Small intestine (tissue), 7 donors: ENCODE data around the gene SUGP2. TPM values are rescaled to one million over a fixed set of nuclear protein-coding genes. Genes with fewer than 3 reads are reported as not detected.
A peak's percentile ranks its signal among the peaks of the same experiment; 100 is the strongest.

Experiments
- DNase-seq, 2 donors: peaks; one replicate each; pipeline versions ENCODE4 v3.0.0 to v3.0.0-alpha.2; 2013
- FAIRE-seq: peaks from 2 replicates; lab custom pipeline; 2012; peaks lifted over from hg19 to GRCh38; lab: Jason Lieb, UNC
- H3K27ac ChIP-seq, 3 donors: one replicate each; pipeline ENCODE4 v1.5.1; 2013; ENCODE audit warnings: low read length in 2 of 3, mild to moderate bottlenecking in 2 of 3, control low read depth in 1 of 3, inconsistent platforms in 1 of 3, low read depth in 1 of 3, moderate library complexity in 1 of 3
- H3K27me3 ChIP-seq, 3 donors: one replicate each; pipeline ENCODE4 v1.6.1; 2013; ENCODE audit warnings: low read length in 3 of 3, inconsistent platforms in 1 of 3; ENCODE audit not compliant: control insufficient read depth in 3 of 3, insufficient read depth in 3 of 3
- H3K36me3 ChIP-seq, 3 donors: one replicate each; pipeline ENCODE4 v1.6.1; 2013; ENCODE audit warnings: low read length in 3 of 3, inconsistent platforms in 1 of 3, low read depth in 1 of 3, mild to moderate bottlenecking in 1 of 3, moderate library complexity in 1 of 3; ENCODE audit not compliant: control insufficient read depth in 3 of 3, insufficient read depth in 2 of 3
- H3K4me1 ChIP-seq, 3 donors: one replicate each; pipeline ENCODE4 v1.6.1; 2013; ENCODE audit warnings: low read length in 2 of 3, inconsistent platforms in 1 of 3, low read depth in 1 of 3, mild to moderate bottlenecking in 1 of 3, moderate library complexity in 1 of 3; ENCODE audit not compliant: control insufficient read depth in 3 of 3, insufficient read depth in 2 of 3
- H3K4me3 ChIP-seq, 3 donors: one replicate each; pipeline ENCODE4 v1.5.1; 2013; ENCODE audit warnings: low read length in 3 of 3, control low read depth in 1 of 3, inconsistent platforms in 1 of 3, low read depth in 1 of 3, mild to moderate bottlenecking in 1 of 3, moderate library complexity in 1 of 3
- H3K9me3 ChIP-seq, 2 donors: one replicate each; pipeline ENCODE4 v1.6.1; 2013; ENCODE audit warnings: low read depth in 1 of 2, low read length in 1 of 2; ENCODE audit not compliant: control insufficient read depth in 2 of 2, insufficient read depth in 1 of 2
- WGBS, 3 donors: extraction: QIAGEN DNeasy Blood & Tissue Kit; methylation state at CpG; one replicate each; pipeline ENCODE4 v1.1.7; 2013; 5-methylcytosine and 5-hydroxymethylcytosine counted together
- polyA plus RNA-seq, 4 donors: library from polyadenylated mRNA; stranded (reverse) in 3 of 4; unstranded in 1 of 4; fragments of 200-250 nt in 3 of 4; fragments of 120-200 nt in 1 of 4; gene quantifications; one replicate each; pipeline versions ENCODE4 v1.2.1 to v1.2.3, GENCODE V29; 2013
- donor health status: healthy with polysubstance abuse.
- donor health status: control.
- donor health status: control.
- donor health status: Bipolar disorder and iron deficiency.
- donor health status: healthy.

The SUGP2 gene
- polyA plus RNA-seq, 4 donors = 23.0 to 63.5 (median 33.4) TPM

GRCh38 chr19:19050731-19051130, 17.4 kb upstream of the SUGP2 start:
- Histone ChIP-seq H3K4me1 (no peaks in the 10 kb centered on the region), H3K36me3 (peaks cover 0 to 75% (median 5%) of the 10 kb centered on the region in 3 donors), H3K9me3 (no peaks in the 10 kb centered on the region), H3K4me3 (no peak overlapping the region), H3K27ac (no peak overlapping the region), H3K27me3 (no peaks in the 10 kb centered on the region)
- DNase-seq (no peak), FAIRE-seq (no peak)
- 90 to 93% (median 92%) methylated on average over 2 of the region's 2 CpGs for WGBS, 3 donors

- H3K36me3 ChIP-seq = peaks cover 0 to 70% (median 5%) of the 10 kb centered on the region in 3 donors
- H3K27me3 ChIP-seq = no peaks in the 10 kb centered on the region
- DNase-seq (no peak), FAIRE-seq (no peak)
- no peak overlapping the region for H3K4me3 ChIP-seq
- WGBS, 3 donors = 90 to 96% (median 94%) methylated on average over 4 of the region's 4 CpGs
- H3K4me1 ChIP-seq = no peaks in the 10 kb centered on the region
- H3K27ac ChIP-seq = no peak overlapping the region
- H3K9me3 ChIP-seq = no peaks in the 10 kb centered on the region
Measured at GRCh38 chr19:19050104-19050503, 16.8 kb upstream of the SUGP2 start.

DNA sequence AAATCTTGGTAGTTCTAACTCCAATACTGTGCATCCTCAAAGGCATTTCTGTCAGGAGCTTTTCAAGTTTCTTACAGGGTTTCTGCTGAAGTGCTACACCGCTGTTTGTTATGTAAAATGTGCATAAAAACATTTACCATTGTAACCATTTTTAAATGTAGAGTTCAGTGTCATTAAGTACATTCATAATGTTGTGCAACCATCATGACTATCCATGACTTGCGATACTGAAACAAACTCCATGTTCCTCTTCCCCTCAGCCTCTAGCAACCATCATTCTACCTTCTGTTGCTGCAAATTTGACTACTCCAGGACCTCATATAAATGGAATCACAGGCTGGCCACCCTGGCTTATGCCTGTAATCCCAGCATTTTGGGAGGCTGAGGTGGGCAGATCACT, 16.1 kb upstream of the SUGP2 start:
- Histone ChIP-seq H3K27me3 (no peaks in the 10 kb centered on the region), H3K9me3 (no peaks in the 10 kb centered on the region), H3K4me3 (no peak overlapping the region), H3K27ac (no peak overlapping the region), H3K4me1 (no peaks in the 10 kb centered on the region), H3K36me3 (peaks cover 0 to 69% (median 5%) of the 10 kb centered on the region in 3 donors)
- FAIRE-seq (no peak), DNase-seq (no peak)
- 94 to 98% (median 97%) methylated on average over 2 of the region's 2 CpGs for WGBS, 3 donors

DNA sequence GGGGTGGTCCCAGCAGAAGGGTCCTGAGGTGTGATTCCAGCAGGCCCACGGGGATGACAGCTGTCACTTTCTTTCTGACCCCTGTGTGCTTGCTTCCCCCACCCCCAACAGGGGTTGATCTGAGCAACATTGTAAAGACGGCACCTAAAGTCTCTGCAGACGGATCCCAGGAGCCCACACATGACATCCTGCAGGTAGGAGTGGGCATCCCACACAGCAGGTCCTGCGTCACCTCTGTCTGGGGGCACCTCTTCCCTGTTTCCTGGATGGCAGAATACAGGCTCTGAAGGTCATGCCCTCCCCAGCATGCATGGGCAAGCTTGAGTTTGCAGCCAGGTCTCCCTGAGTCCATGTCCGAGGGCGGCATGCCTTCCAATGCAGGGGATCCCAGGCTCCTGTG, 10.6 kb upstream of the SUGP2 start:
- WGBS, 3 donors = 93 to 96% (median 95%) methylated on average over 6 of the region's 6 CpGs
- Histone ChIP-seq H3K27ac (no peak overlapping the region), H3K4me3 (no peak overlapping the region), H3K27me3 (no peaks in the 10 kb centered on the region), H3K9me3 (no peaks in the 10 kb centered on the region), H3K36me3 (peaks cover 0 to 54% (median 0%) of the 10 kb centered on the region in 3 donors), H3K4me1 (no peaks in the 10 kb centered on the region)
- DNase-seq (no peak), FAIRE-seq (no peak)

GRCh38 chr19:19043481-19043880, 10.2 kb upstream of the SUGP2 start:
- Histone ChIP-seq H3K27ac (no peak overlapping the region), H3K27me3 (no peaks in the 10 kb centered on the region), H3K36me3 (peaks cover 0 to 56% (median 0%) of the 10 kb centered on the region in 3 donors), H3K4me3 (no peak overlapping the region), H3K4me1 (no peaks in the 10 kb centered on the region), H3K9me3 (no peaks in the 10 kb centered on the region)
- FAIRE-seq = no peak
- 87 to 100% (median 91%) methylated on average over 4 to 6 of the region's 6 CpGs for WGBS, 3 donors
- DNase-seq = no peak

GRCh38 chr19:19042732-19043280, 9.5 kb upstream of the SUGP2 start:
- H3K9me3 ChIP-seq = peaks cover 0 to 4% of the 10 kb centered on the region in 2 donors
- H3K4me3 ChIP-seq = no peak overlapping the region
- H3K27me3 ChIP-seq = no peaks in the 10 kb centered on the region
- FAIRE-seq (no peak), DNase-seq (no peak)
- no peak overlapping the region for H3K27ac ChIP-seq
- WGBS, 3 donors = 92 to 97% (median 93%) methylated on average over 13 of the region's 13 CpGs
- H3K4me1 ChIP-seq = no peaks in the 10 kb centered on the region
- peaks cover 0 to 52% (median 0%) of the 10 kb centered on the region in 3 donors for H3K36me3 ChIP-seq

- no peaks in the 10 kb centered on the region for H3K4me1 ChIP-seq
- H3K36me3 ChIP-seq = peaks cover 0 to 46% (median 0%) of the 10 kb centered on the region in 3 donors
- no peak for DNase-seq
- no peaks in the 10 kb centered on the region for H3K27me3 ChIP-seq
- no peak for FAIRE-seq
- no peak overlapping the region for H3K4me3 ChIP-seq
- no peak overlapping the region for H3K27ac ChIP-seq
- WGBS, 3 donors = 58 to 61% (median 61%) methylated on average over 7 of the region's 7 CpGs
- peaks cover 0 to 9% of the 10 kb centered on the region in 2 donors for H3K9me3 ChIP-seq
Measured at GRCh38 chr19:19040417-19040816, 7.1 kb upstream of the SUGP2 start.

GRCh38 chr19:19039901-19040300, 6.6 kb upstream of the SUGP2 start:
- Histone ChIP-seq H3K9me3 (peaks cover 0 to 9% of the 10 kb centered on the region in 2 donors), H3K27me3 (no peaks in the 10 kb centered on the region), H3K4me3 (no peak overlapping the region), H3K4me1 (no peaks in the 10 kb centered on the region), H3K36me3 (peaks cover 0 to 43% (median 0%) of the 10 kb centered on the region in 3 donors), H3K27ac (no peak overlapping the region)
- WGBS, 3 donors = 58 to 70% (median 66%) methylated on average over 4 of the region's 4 CpGs
- DNase-seq (no peak), FAIRE-seq (no peak)

- Histone ChIP-seq H3K36me3 (peaks cover 0 to 39% (median 0%) of the 10 kb centered on the region in 3 donors), H3K4me3 (peak overlapping the region; percentile 72 to 94 (median 75)), H3K27me3 (no peaks in the 10 kb centered on the region), H3K4me1 (peaks cover 0 to 5% (median 0%) of the 10 kb centered on the region in 3 donors), H3K27ac (peak overlapping the region in 2 of 3 donors; percentile 91 to 98), H3K9me3 (peaks cover 0 to 9% of the 10 kb centered on the region in 2 donors)
- no peak for FAIRE-seq
- 5 to 8% (median 8%) methylated on average over 10 of the region's 10 CpGs for WGBS, 3 donors
- DNase-seq = peak; percentile 84 to 86
Measured at GRCh38 chr19:19034204-19034624, 897 bp upstream of the SUGP2 start.
